Astrocyte (in vitro differentiated cells and primary cell): ENCODE data around the gene STK39. TPM values are rescaled to one million over a fixed set of nuclear protein-coding genes. Genes with fewer than 3 reads are reported as not detected.

Experiments
- DNase-seq: peaks from one replicate; pipeline ENCODE4 v3.0.0-alpha.2; 2010; ENCODE audit warnings: low read depth
- FAIRE-seq: peaks from 2 replicates; lab custom pipeline; 2011; peaks lifted over from hg19 to GRCh38; lab: Jason Lieb, UNC
- H2AFZ ChIP-seq: 2 replicates; pipeline ENCODE4 v1.6.0; 2012; ENCODE audit warnings: low read depth, low read length, inconsistent platforms
- H3K27ac ChIP-seq: 2 replicates; pipeline ENCODE4 v1.5.1; 2011; ENCODE audit warnings: low read depth, low read length, inconsistent platforms
- H3K27me3 ChIP-seq: 2 replicates; pipeline ENCODE4 v1.6.0; 2011; ENCODE audit warnings: low read length, inconsistent platforms; ENCODE audit not compliant: insufficient read depth
- H3K36me3 ChIP-seq: 2 replicates; pipeline ENCODE4 v1.5.1; 2011; ENCODE audit warnings: low read length, inconsistent platforms; ENCODE audit not compliant: insufficient read depth
- H3K4me1 ChIP-seq: 2 replicates; pipeline ENCODE4 v1.5.1; 2011; ENCODE audit warnings: low read length, inconsistent platforms; ENCODE audit not compliant: insufficient read depth
- H3K4me2 ChIP-seq: 2 replicates; pipeline ENCODE4 v1.6.0; 2012; ENCODE audit warnings: low read length, inconsistent platforms
- H3K4me3 ChIP-seq: 2 replicates; pipeline ENCODE4 v1.5.1; 2011; ENCODE audit warnings: low read depth, mild to moderate bottlenecking, low read length, inconsistent platforms; ENCODE audit not compliant: insufficient read depth
- H3K79me2 ChIP-seq: 2 replicates; pipeline ENCODE4 v1.6.0; 2012; ENCODE audit warnings: mild to moderate bottlenecking, low read length, inconsistent platforms; ENCODE audit not compliant: insufficient read depth
- H3K9ac ChIP-seq: 2 replicates; pipeline ENCODE4 v1.6.0; 2012; ENCODE audit warnings: mild to moderate bottlenecking, low read length, inconsistent platforms
- H3K9me3 ChIP-seq: 2 replicates; pipeline ENCODE4 v1.5.1; 2012; ENCODE audit warnings: low read depth, mild to moderate bottlenecking, low read length, inconsistent platforms; ENCODE audit not compliant: insufficient read depth
- H4K20me1 ChIP-seq: 2 replicates; pipeline ENCODE4 v1.6.0; 2012; ENCODE audit warnings: low read length, inconsistent platforms; ENCODE audit not compliant: insufficient read depth
- H3K27ac Mint-ChIP-seq: one replicate; pipeline ENCODE4 v1.8.0; 2021; ENCODE audit warnings: mild to moderate bottlenecking, mixed read lengths; ENCODE audit not compliant: unreplicated experiment
- H3K27me3 Mint-ChIP-seq: one replicate; pipeline ENCODE4 v1.8.0; 2021; ENCODE audit warnings: low read depth, mixed read lengths; ENCODE audit not compliant: unreplicated experiment
- H3K36me3 Mint-ChIP-seq: one replicate; pipeline ENCODE4 v1.8.0; 2021; ENCODE audit warnings: low read depth, mixed read lengths; ENCODE audit not compliant: unreplicated experiment
- H3K4me1 Mint-ChIP-seq: one replicate; pipeline ENCODE4 v1.8.0; 2021; ENCODE audit warnings: low read depth, mixed read lengths; ENCODE audit not compliant: unreplicated experiment
- H3K4me3 Mint-ChIP-seq: one replicate; pipeline ENCODE4 v1.8.0; 2021; ENCODE audit warnings: mild to moderate bottlenecking, moderate library complexity, mixed read lengths; ENCODE audit not compliant: unreplicated experiment
- H3K9me3 Mint-ChIP-seq: one replicate; pipeline ENCODE4 v1.8.0; 2021; ENCODE audit warnings: mild to moderate bottlenecking, mixed read lengths; ENCODE audit not compliant: unreplicated experiment
- CTCF ChIP-seq: IDR thresholded peaks from 2 replicates; pipeline ENCODE4 v1.5.1; 2011; ENCODE audit warnings: low read depth, mild to moderate bottlenecking, inconsistent platforms, low read length, moderate library complexity; ENCODE audit not compliant: insufficient read depth
- EZH2 ChIP-seq: IDR thresholded peaks from 2 replicates; pipeline ENCODE4 v1.6.1; 2012; ENCODE audit warnings: mild to moderate bottlenecking, low read length, inconsistent platforms; ENCODE audit not compliant: insufficient read depth
- total RNA-seq: library from RNA; stranded (reverse); gene quantifications from 2 replicates; pipeline ENCODE4 v1.2.1, GENCODE V29; 2021

The STK39 gene
- total RNA-seq, 1 donor from 2014 or later = 23.4 TPM

GRCh38 chr2:168212866-168213265 is 34.5 kb downstream of the STK39 start:
- H3K9me3 ChIP-seq = no peaks in the 10 kb centered on the region
- peaks cover 65% of the 10 kb centered on the region for H3K79me2 ChIP-seq

GRCh38 chr2:168212167-168212566 is 35.2 kb downstream of the STK39 start:
- Histone ChIP-seq H4K20me1 (peaks cover 6% of the 10 kb centered on the region), H3K4me2 (no peak overlapping the region), H2AFZ (no peak overlapping the region), H3K9ac (no peak overlapping the region), H3K27ac (no peak overlapping the region), H3K4me1 (peaks cover 42% of the 10 kb centered on the region), H3K79me2 (peaks cover 64% of the 10 kb centered on the region), H3K36me3 (no peaks in the 10 kb centered on the region), H3K9me3 (no peaks in the 10 kb centered on the region), H3K4me3 (no peak overlapping the region), H3K27me3 (no peaks in the 10 kb centered on the region)
- no peak overlapping the region for H3K4me3 Mint-ChIP-seq
- no peak for FAIRE-seq
- H3K9me3 Mint-ChIP-seq = no peaks in the 10 kb centered on the region
- DNase-seq = no peak
- H3K27ac Mint-ChIP-seq = no peak overlapping the region
- H3K36me3 Mint-ChIP-seq = no peaks in the 10 kb centered on the region
- H3K4me1 Mint-ChIP-seq = peaks cover 30% of the 10 kb centered on the region
- TF ChIP-seq EZH2 (no peak), CTCF (no peak)
- no peaks in the 10 kb centered on the region for H3K27me3 Mint-ChIP-seq

More at GRCh38 chr2:168212866-168213265, 34.5 kb downstream of the STK39 start:
- no peak overlapping the region for H3K9ac ChIP-seq
- Mint-ChIP-seq H3K4me3 (no peak overlapping the region), H3K36me3 (no peaks in the 10 kb centered on the region), H3K9me3 (no peaks in the 10 kb centered on the region), H3K27ac (no peak overlapping the region), H3K4me1 (peaks cover 29% of the 10 kb centered on the region), H3K27me3 (no peaks in the 10 kb centered on the region)
- H3K27me3 ChIP-seq = no peaks in the 10 kb centered on the region
- TF ChIP-seq CTCF = no peak
- TF ChIP-seq EZH2 = no peak
- H2AFZ ChIP-seq = no peak overlapping the region
- DNase-seq (peak; percentile 71), FAIRE-seq (no peak)
- H3K4me2 ChIP-seq = no peak overlapping the region
- no peak overlapping the region for H3K27ac ChIP-seq
- H3K36me3 ChIP-seq = no peaks in the 10 kb centered on the region
- H3K4me1 ChIP-seq = peaks cover 42% of the 10 kb centered on the region
- H3K4me3 ChIP-seq = no peak overlapping the region
- H4K20me1 ChIP-seq = peaks cover 6% of the 10 kb centered on the region

GRCh38 chr2:168211664-168212163 is 35.7 kb downstream of the STK39 start:
- H3K79me2 ChIP-seq = peaks cover 64% of the 10 kb centered on the region
- no peak overlapping the region for H3K27ac Mint-ChIP-seq
- peak overlapping the region; percentile 73 for H3K27ac ChIP-seq
- peak; percentile 49 for DNase-seq
- no peak overlapping the region for H3K4me3 ChIP-seq
- FAIRE-seq = no peak
- H3K27me3 Mint-ChIP-seq = no peaks in the 10 kb centered on the region
- H3K4me1 Mint-ChIP-seq = peaks cover 30% of the 10 kb centered on the region
- H3K36me3 Mint-ChIP-seq = no peaks in the 10 kb centered on the region
- no peaks in the 10 kb centered on the region for H3K27me3 ChIP-seq
- H2AFZ ChIP-seq = no peak overlapping the region
- no peak overlapping the region for H3K4me2 ChIP-seq
- TF ChIP-seq CTCF (no peak), EZH2 (no peak)
- H3K9ac ChIP-seq = no peak overlapping the region
- no peaks in the 10 kb centered on the region for H3K9me3 ChIP-seq
- H3K4me1 ChIP-seq = peaks cover 40% of the 10 kb centered on the region
- peaks cover 2% of the 10 kb centered on the region for H4K20me1 ChIP-seq
- no peaks in the 10 kb centered on the region for H3K36me3 ChIP-seq
- no peaks in the 10 kb centered on the region for H3K9me3 Mint-ChIP-seq
- no peak overlapping the region for H3K4me3 Mint-ChIP-seq
